ENCODE data around the gene GULP1. TPM values are rescaled to one million over a fixed set of nuclear protein-coding genes. Genes with fewer than 3 reads are reported as not detected.

The GULP1 gene
- total and polyA plus RNA-seq, 2 of the 4 experiments (the other 2 are of a cell fraction) = 24.4 to 40.1 TPM

DNA sequence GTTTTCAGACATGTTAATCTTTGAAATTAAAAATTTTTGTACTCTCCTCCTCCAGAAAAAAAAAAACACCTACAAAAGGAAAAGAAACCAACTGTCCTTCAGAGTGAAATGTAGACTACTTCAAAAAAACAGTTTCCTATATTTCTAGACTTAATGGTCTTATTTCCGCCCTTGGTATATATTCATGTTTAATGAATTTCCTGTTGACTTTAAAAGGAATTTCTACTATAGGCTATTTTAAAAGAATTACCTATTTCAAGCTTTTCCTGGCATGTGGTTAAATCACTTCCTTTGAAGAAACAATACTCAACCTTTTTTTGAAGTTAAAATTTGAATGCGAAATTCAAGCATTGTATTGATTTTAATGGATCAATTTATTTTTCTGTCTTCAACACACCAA, 29.2 kb downstream of the GULP1 start:
- DNase-seq (no peak), ATAC-seq (ENCODE audit: low read depth) (no peak)
- no peak overlapping the region for H3K4ac ChIP-seq (ENCODE audit: low read depth, low read length)
- H4K20me1 ChIP-seq (ENCODE audit: insufficient read depth, low read length) = no peaks in the 10 kb centered on the region
- H3K56ac ChIP-seq (ENCODE audit: extremely low read depth, insufficient read depth, low read length) = no peak overlapping the region
- H3K36me3 ChIP-seq (ENCODE audit: control insufficient read depth, insufficient read depth, low read length) = no peaks in the 10 kb centered on the region
- no peaks in the 10 kb centered on the region for H3K9me1 ChIP-seq (ENCODE audit: insufficient read depth, low read length)
- H2AK5ac ChIP-seq (ENCODE audit: low read depth, low read length) = no peak overlapping the region
- ChIA-PET CTCF (no interaction called here), POLR2A (ENCODE audit: unreplicated experiment) (no interaction called here)
- H3K9ac ChIP-seq (ENCODE audit: low read depth, low read length) = no peak overlapping the region
- WGBS, 2 experiments (ENCODE audit: extremely low coverage in 2 of 2, insufficient read length in 1 of 2) = no CpG with 5 or more reads among the region's 2 CpGs
- no peak overlapping the region for H2BK20ac ChIP-seq (ENCODE audit: low read depth, low read length)
- no TSS peak for BruUV-seq (replicated peaks)
- H3K27me3 ChIP-seq (ENCODE audit: control insufficient read depth, insufficient read depth, low read length) = no peaks in the 10 kb centered on the region
- no peak overlapping the region for H2BK120ac ChIP-seq (ENCODE audit: low read depth, low read length)
- peaks cover 5% of the 10 kb centered on the region; the same call in 1 of the 2 replicates for H3K9me3 ChIP-seq (ENCODE audit: control insufficient read depth, insufficient read depth, low read length)
- no peak overlapping the region for H3K4me2 ChIP-seq (ENCODE audit: low read depth, low read length)
- H3K4me3 ChIP-seq (ENCODE audit: insufficient read depth, low read depth, low read length) = no peak overlapping the region
- H3K23ac ChIP-seq (ENCODE audit: low read depth, low read length) = no peak overlapping the region
- in situ Hi-C loops (cut with MboI; ENCODE audit: low sequenced_read_pairs) (loop anchor here (25.0 kb wide), 1 partner anchor 1091 kb away; no protein-coding TSS in a partner anchor), intact Hi-C loops (cut with micrococcal nuclease) (no loop called here), dilution Hi-C loops (cut with HindIII; ENCODE audit: low sequenced_read_pairs, unreplicated experiment) (no loop called here)
- H3K14ac ChIP-seq (replicated peaks; ENCODE audit: low read depth, low read length) = no peak overlapping the region
- no peak overlapping the region for H2BK15ac ChIP-seq (ENCODE audit: low read depth, low read length)
- no peak overlapping the region for H3K18ac ChIP-seq (ENCODE audit: low read depth, low read length)
- H4K8ac ChIP-seq (ENCODE audit: low read depth in 2 of 2, low read length in 2 of 2) = no peak overlapping the region
- H4K91ac ChIP-seq (ENCODE audit: insufficient read depth, low read depth, low read length) = no peak overlapping the region
- H4K5ac ChIP-seq (ENCODE audit: low read depth, low read length) = no peak overlapping the region
- H2AFZ ChIP-seq (replicated peaks; ENCODE audit: low read length, poor library complexity) = no peak overlapping the region
- peaks cover 16 to 34% of the 10 kb centered on the region in 2 experiments for H3K79me1 ChIP-seq (ENCODE audit: low read depth in 1 of 2, low read length in 2 of 2)
- no peak overlapping the region for H2BK5ac ChIP-seq (ENCODE audit: low read depth, low read length, poor library complexity, severe bottlenecking)
- no peak overlapping the region for H2AK9ac ChIP-seq (replicated peaks; ENCODE audit: low read depth, low read length, poor library complexity)
- peaks cover 11% of the 10 kb centered on the region for H3K4me1 ChIP-seq (ENCODE audit: control insufficient read depth, insufficient read depth, low read length)
- H3K27ac ChIP-seq (ENCODE audit: insufficient read depth, low read length) = no peak overlapping the region
- TF ChIP-seq FOS (IDR thresholded peaks at IDR 0.05; ENCODE audit: low read depth, low read length) (no peak), NFE2L2 (IDR thresholded peaks at IDR 0.05; ENCODE audit: low read depth, low read length) (no peak), RCOR1 (IDR thresholded peaks at IDR 0.05; ENCODE audit: insufficient replicate concordance, low read length) (no peak), MXI1 (IDR thresholded peaks at IDR 0.05; ENCODE audit: borderline replicate concordance, low read depth, low read length) (no peak), BHLHE40 (IDR thresholded peaks at IDR 0.05; ENCODE audit: low read depth, low read length) (no peak), MAFK (IDR thresholded peaks at IDR 0.05; ENCODE audit: low read depth, low read length) (no peak), CHD1 (IDR thresholded peaks at IDR 0.05; ENCODE audit: low read depth, low read length) (no peak), SMC3 (IDR thresholded peaks at IDR 0.05; ENCODE audit: low read depth, low read length) (no peak), RFX5 (IDR thresholded peaks at IDR 0.05; ENCODE audit: low read depth, low read length) (no peak), MAZ (IDR thresholded peaks at IDR 0.05; ENCODE audit: borderline replicate concordance, low read depth, low read length) (no peak)
- TF ChIP-seq, protein P1, sequence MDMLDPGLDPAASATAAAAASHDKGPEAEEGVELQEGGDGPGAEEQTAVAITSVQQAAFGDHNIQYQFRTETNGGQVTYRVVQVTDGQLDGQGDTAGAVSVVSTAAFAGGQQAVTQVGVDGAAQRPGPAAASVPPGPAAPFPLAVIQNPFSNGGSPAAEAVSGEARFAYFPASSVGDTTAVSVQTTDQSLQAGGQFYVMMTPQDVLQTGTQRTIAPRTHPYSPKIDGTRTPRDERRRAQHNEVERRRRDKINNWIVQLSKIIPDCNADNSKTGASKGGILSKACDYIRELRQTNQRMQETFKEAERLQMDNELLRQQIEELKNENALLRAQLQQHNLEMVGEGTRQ (IDR thresholded peaks at IDR 0.05; ENCODE audit: low read depth, low read length) = no peak
